GM21360 (cell line): ENCODE measurements around the gene OR5B21.

Source experiments
- ATAC-seq: cut with Tn5 transposase; IDR thresholded peaks from one replicate; pipeline ENCODE4 v1.9.1; 2021; ENCODE audit warnings: mild to moderate bottlenecking, moderate library complexity; ENCODE audit not compliant: unreplicated experiment

Gene OR5B21

DNA sequence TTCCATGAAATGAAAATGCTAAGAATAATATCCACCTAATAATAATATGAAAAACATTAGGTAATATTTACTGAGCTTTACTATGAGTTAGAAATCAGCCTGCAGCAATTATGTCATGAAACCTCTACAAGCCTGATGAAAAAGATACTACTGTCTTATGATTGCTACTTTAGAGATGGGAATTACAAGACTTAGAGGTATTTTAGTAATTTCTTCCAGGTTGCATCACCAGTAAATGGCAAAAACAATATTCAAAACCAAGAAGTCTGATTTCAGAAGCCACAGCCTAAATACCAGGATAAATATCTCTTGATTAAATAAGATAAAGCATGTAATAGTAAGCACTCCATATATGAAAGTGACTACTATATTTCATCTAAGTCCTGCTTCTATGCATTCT is 13.8 kb downstream of the OR5B21 start:
- no peak for ATAC-seq

DNA sequence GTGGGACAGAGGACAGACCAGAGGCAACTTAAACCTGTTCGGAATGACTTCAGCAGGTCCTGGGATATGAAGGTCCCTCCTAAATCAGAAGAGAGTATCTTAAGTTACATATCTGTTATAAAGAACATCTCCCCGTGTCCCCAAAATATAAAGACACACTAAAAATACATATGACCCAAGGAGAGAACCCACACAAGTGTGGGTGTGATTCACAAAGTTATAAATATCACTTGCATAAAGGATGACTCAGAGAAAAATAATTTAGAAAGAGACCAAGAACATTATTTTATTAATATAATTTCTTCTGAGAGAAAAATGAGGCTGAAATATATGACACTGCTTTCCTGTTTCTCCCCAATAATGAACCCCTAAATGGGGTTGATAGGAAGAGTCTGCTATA is 14.2 kb downstream of the OR5B21 start:
- ATAC-seq = no peak

DNA sequence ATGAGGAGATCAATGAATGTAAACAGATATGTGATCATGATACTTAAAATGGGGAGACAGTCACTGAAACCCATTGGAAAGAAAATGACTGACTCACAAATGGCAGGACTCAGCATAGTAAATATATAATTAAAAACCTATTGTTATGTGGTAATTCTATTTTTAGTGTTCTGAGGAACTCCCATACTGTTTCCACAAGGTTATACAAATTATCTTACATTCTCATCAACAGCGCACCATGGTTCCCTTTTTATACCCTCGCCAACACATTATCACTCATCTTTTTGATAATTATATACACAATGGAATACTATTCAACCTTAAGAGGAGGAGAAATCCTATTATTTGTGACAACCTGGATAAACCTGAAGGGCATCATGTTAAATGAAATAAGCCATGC is 17.1 kb downstream of the OR5B21 start:
- no peak for ATAC-seq

DNA sequence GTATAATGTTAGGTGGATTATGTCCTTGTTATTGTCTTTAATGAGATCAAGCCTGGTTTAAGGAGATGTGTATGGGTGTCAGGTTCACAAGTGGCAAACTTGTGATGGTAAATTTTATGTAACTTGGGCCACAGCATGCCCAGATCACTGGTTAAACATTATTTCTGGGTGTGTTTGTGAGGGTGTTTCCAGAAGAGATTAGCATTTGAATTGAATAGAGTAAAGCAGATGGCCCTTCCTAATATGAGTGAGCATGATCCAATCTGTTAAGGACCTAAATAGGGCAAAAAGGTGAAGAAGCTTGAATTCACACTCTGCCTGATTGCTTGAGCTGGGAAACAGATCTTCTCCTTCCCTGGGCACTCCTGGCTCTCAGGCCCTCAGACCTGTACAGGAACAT is 20.7 kb downstream of the OR5B21 start:
- no peak for ATAC-seq

DNA sequence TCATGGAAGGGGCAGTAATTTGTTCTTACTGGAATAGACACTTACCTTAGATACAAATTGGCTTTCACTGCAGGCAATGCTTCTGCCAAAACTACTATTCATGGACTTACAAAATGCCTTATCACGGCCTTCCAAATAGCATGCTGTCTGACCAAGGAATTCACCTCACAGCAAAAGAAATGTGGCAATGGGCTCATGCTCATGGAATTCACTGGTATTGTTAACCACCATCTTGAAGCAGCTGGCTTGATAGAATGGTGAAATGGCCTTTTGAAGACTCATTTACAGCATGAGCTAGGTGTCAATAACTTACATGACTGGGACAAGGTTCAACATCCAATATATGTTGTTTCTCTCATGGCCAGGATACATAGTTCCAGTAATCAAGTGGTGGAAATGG is 21.9 kb downstream of the OR5B21 start:
- no peak for ATAC-seq

DNA sequence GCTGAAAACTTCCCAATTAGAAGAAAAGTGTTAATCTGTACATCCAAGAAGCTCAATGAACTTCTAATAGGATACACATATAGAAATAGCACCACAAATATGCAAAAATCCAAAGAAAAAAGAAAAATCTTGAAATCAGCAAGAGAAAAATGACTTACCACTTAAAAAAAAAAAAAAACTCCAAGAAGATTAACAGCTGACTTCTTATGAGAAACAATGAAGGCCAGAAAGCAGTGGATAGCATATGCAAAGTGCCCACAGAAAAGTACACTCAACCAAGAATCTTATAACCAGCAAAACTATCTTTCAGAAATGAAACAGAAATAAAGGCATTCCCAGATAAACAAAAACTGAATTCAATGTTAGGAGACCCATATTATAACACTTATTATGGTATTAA is 36.0 kb downstream of the OR5B21 start:
- no peak for ATAC-seq

DNA sequence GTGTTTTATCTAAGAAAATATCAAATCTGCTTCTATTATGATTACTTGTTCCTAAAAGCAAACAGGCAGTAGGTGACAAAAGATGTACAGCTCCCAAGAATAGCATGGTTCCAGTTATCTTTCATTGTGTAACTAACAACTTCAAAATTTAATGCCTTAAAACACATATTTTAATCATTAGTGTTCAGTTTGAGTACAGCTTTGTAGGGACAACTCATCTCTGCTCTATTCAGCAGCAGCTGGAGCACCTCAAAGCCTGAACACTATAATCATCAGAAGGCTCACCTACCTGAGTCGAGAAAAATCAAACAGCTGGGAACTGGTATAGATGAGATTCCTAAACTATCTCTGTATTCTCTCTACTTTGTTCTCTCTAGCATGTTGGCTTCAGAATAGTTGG is 41.6 kb downstream of the OR5B21 start:
- ATAC-seq = no peak

DNA sequence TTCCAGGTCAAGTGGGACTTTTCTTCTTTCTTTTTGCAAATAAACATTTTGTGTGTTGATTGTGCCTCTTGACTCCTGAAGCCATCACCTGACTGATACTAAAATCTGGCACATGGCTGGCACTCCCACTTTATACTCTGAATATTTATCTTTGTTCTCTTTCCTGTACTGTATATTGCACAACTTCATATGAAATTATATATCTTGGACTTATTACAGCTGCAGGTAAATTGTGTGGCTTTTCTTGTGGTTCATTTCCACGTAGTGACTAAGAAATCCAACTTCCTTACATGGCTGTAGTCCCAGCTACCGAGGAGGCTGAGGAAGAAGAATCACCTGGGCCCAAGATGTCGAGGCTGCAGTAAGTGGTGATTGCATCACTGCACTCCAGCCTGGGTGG is 42.2 kb downstream of the OR5B21 start:
- ATAC-seq = no peak
